ENCODE data around the gene NUDT14.

Gene NUDT14

GRCh38 chr14:105146976-105147635 lies 34.0 kb downstream of the NUDT14 start:
- 95% methylated on average over 22 of the region's 22 CpGs for WGBS, 2 experiments
- no peaks in the 10 kb centered on the region for H3K36me3 ChIP-seq (ENCODE audit: control insufficient read depth, insufficient read depth, low read length)
- no peak overlapping the region for H3K4me3 ChIP-seq (ENCODE audit: insufficient read depth, low read depth, low read length)
- H3K27me3 ChIP-seq (ENCODE audit: control insufficient read depth, insufficient read depth, low read length, poor library complexity, severe bottlenecking) = no peaks in the 10 kb centered on the region
- H3K9me3 ChIP-seq (ENCODE audit: control insufficient read depth, low read length) = no peaks in the 10 kb centered on the region
- no peak overlapping the region for H3K27ac ChIP-seq (ENCODE audit: insufficient read depth, low read depth, low read length, poor library complexity, severe bottlenecking)
- H3K4me1 ChIP-seq (ENCODE audit: control insufficient read depth, insufficient read depth, low read length) = no peaks in the 10 kb centered on the region

GRCh38 chr14:105146181-105146975 lies 34.7 kb downstream of the NUDT14 start:
- no peak overlapping the region for H3K4me3 ChIP-seq (ENCODE audit: insufficient read depth, low read depth, low read length)
- no peaks in the 10 kb centered on the region for H3K9me3 ChIP-seq (ENCODE audit: control insufficient read depth, low read length)
- 91 to 92% methylated on average over 40 of the region's 40 CpGs for WGBS, 2 experiments
- H3K27me3 ChIP-seq (ENCODE audit: control insufficient read depth, insufficient read depth, low read length, poor library complexity, severe bottlenecking) = no peaks in the 10 kb centered on the region
- no peak overlapping the region for H3K27ac ChIP-seq (ENCODE audit: insufficient read depth, low read depth, low read length, poor library complexity, severe bottlenecking)
- no peaks in the 10 kb centered on the region for H3K4me1 ChIP-seq (ENCODE audit: control insufficient read depth, insufficient read depth, low read length)
- H3K36me3 ChIP-seq (ENCODE audit: control insufficient read depth, insufficient read depth, low read length) = no peaks in the 10 kb centered on the region

- Histone ChIP-seq H3K36me3 (ENCODE audit: control insufficient read depth, insufficient read depth, low read length) (no peaks in the 10 kb centered on the region), H3K4me1 (ENCODE audit: control insufficient read depth, insufficient read depth, low read length) (no peaks in the 10 kb centered on the region), H3K27ac (ENCODE audit: insufficient read depth, low read depth, low read length, poor library complexity, severe bottlenecking) (no peak overlapping the region), H3K4me3 (ENCODE audit: insufficient read depth, low read depth, low read length) (no peak overlapping the region), H3K27me3 (ENCODE audit: control insufficient read depth, insufficient read depth, low read length, poor library complexity, severe bottlenecking) (no peaks in the 10 kb centered on the region), H3K9me3 (ENCODE audit: control insufficient read depth, low read length) (no peaks in the 10 kb centered on the region)
- WGBS, 2 experiments = 94 to 95% methylated on average over 28 of the region's 28 CpGs
Observed at GRCh38 chr14:105145381-105146180, 35.5 kb downstream of the NUDT14 start.

GRCh38 chr14:105144666-105145380 lies 36.3 kb downstream of the NUDT14 start:
- WGBS, 2 experiments = 92 to 93% methylated on average over 32 of the region's 32 CpGs
- Histone ChIP-seq H3K4me1 (ENCODE audit: control insufficient read depth, insufficient read depth, low read length) (no peaks in the 10 kb centered on the region), H3K9me3 (ENCODE audit: control insufficient read depth, low read length) (no peaks in the 10 kb centered on the region)

GRCh38 chr14:105144026-105144665 lies 37.0 kb downstream of the NUDT14 start:
- Histone ChIP-seq H3K4me3 (ENCODE audit: insufficient read depth, low read depth, low read length) (no peak overlapping the region), H3K27me3 (ENCODE audit: control insufficient read depth, insufficient read depth, low read length, poor library complexity, severe bottlenecking) (no peaks in the 10 kb centered on the region), H3K27ac (ENCODE audit: insufficient read depth, low read depth, low read length, poor library complexity, severe bottlenecking) (no peak overlapping the region), H3K9me3 (ENCODE audit: control insufficient read depth, low read length) (no peaks in the 10 kb centered on the region), H3K36me3 (ENCODE audit: control insufficient read depth, insufficient read depth, low read length) (no peaks in the 10 kb centered on the region), H3K4me1 (ENCODE audit: control insufficient read depth, insufficient read depth, low read length) (no peaks in the 10 kb centered on the region)
- 90 to 92% methylated on average over 16 of the region's 16 CpGs for WGBS, 2 experiments

More at GRCh38 chr14:105144666-105145380, 36.3 kb downstream of the NUDT14 start:
- H3K36me3 ChIP-seq (ENCODE audit: control insufficient read depth, insufficient read depth, low read length) = no peaks in the 10 kb centered on the region
- no peak overlapping the region for H3K27ac ChIP-seq (ENCODE audit: insufficient read depth, low read depth, low read length, poor library complexity, severe bottlenecking)
- no peaks in the 10 kb centered on the region for H3K27me3 ChIP-seq (ENCODE audit: control insufficient read depth, insufficient read depth, low read length, poor library complexity, severe bottlenecking)
- no peak overlapping the region for H3K4me3 ChIP-seq (ENCODE audit: insufficient read depth, low read depth, low read length)

- Histone ChIP-seq H3K9me3 (ENCODE audit: control insufficient read depth, low read length) (no peaks in the 10 kb centered on the region), H3K4me3 (ENCODE audit: insufficient read depth, low read depth, low read length) (no peak overlapping the region), H3K36me3 (ENCODE audit: control insufficient read depth, insufficient read depth, low read length) (no peaks in the 10 kb centered on the region), H3K4me1 (ENCODE audit: control insufficient read depth, insufficient read depth, low read length) (no peaks in the 10 kb centered on the region), H3K27ac (ENCODE audit: insufficient read depth, low read depth, low read length, poor library complexity, severe bottlenecking) (no peak overlapping the region), H3K27me3 (ENCODE audit: control insufficient read depth, insufficient read depth, low read length, poor library complexity, severe bottlenecking) (no peaks in the 10 kb centered on the region)
- 95 to 96% methylated on average over 27 of the region's 27 CpGs for WGBS, 2 experiments
Observed at GRCh38 chr14:105143451-105144025, 37.6 kb downstream of the NUDT14 start.

GRCh38 chr14:105142651-105143450 lies 38.3 kb downstream of the NUDT14 start:
- no peaks in the 10 kb centered on the region for H3K4me1 ChIP-seq (ENCODE audit: control insufficient read depth, insufficient read depth, low read length)
- no peak overlapping the region for H3K27ac ChIP-seq (ENCODE audit: insufficient read depth, low read depth, low read length, poor library complexity, severe bottlenecking)
- no peaks in the 10 kb centered on the region for H3K27me3 ChIP-seq (ENCODE audit: control insufficient read depth, insufficient read depth, low read length, poor library complexity, severe bottlenecking)
- H3K4me3 ChIP-seq (ENCODE audit: insufficient read depth, low read depth, low read length) = no peak overlapping the region
- WGBS, 2 experiments = 95 to 96% methylated on average over 60 of the region's 60 CpGs
- no peaks in the 10 kb centered on the region for H3K36me3 ChIP-seq (ENCODE audit: control insufficient read depth, insufficient read depth, low read length)
- no peaks in the 10 kb centered on the region for H3K9me3 ChIP-seq (ENCODE audit: control insufficient read depth, low read length)

- H3K4me1 ChIP-seq (ENCODE audit: control insufficient read depth, insufficient read depth, low read length) = no peaks in the 10 kb centered on the region
- no peak overlapping the region for H3K4me3 ChIP-seq (ENCODE audit: insufficient read depth, low read depth, low read length)
- H3K9me3 ChIP-seq (ENCODE audit: control insufficient read depth, low read length) = no peaks in the 10 kb centered on the region
- no peak overlapping the region for H3K27ac ChIP-seq (ENCODE audit: insufficient read depth, low read depth, low read length, poor library complexity, severe bottlenecking)
- H3K27me3 ChIP-seq (ENCODE audit: control insufficient read depth, insufficient read depth, low read length, poor library complexity, severe bottlenecking) = no peaks in the 10 kb centered on the region
- WGBS, 2 experiments = 93% methylated on average over 43 of the region's 43 CpGs
- H3K36me3 ChIP-seq (ENCODE audit: control insufficient read depth, insufficient read depth, low read length) = no peaks in the 10 kb centered on the region
Observed at GRCh38 chr14:105141486-105142281, 39.4 kb downstream of the NUDT14 start.
